H54 (cell line): ENCODE data around the gene ABCC3.

Source experiments
- DNase-seq: peaks from one replicate; pipeline ENCODE4 v3.0.0; 2011; ENCODE audit warnings: low spot score, mixed read lengths; ENCODE audit not compliant: insufficient read length
- FAIRE-seq: peaks from 3 replicates; lab custom pipeline; 2011; peaks lifted over from hg19 to GRCh38; lab: Jason Lieb, UNC
- POLR2A ChIP-seq: IDR thresholded peaks from 2 replicates; pipeline ENCODE4 v1.6.1; 2011; ENCODE audit warnings: low read depth, mild to moderate bottlenecking, low read length

The ABCC3 gene

DNA sequence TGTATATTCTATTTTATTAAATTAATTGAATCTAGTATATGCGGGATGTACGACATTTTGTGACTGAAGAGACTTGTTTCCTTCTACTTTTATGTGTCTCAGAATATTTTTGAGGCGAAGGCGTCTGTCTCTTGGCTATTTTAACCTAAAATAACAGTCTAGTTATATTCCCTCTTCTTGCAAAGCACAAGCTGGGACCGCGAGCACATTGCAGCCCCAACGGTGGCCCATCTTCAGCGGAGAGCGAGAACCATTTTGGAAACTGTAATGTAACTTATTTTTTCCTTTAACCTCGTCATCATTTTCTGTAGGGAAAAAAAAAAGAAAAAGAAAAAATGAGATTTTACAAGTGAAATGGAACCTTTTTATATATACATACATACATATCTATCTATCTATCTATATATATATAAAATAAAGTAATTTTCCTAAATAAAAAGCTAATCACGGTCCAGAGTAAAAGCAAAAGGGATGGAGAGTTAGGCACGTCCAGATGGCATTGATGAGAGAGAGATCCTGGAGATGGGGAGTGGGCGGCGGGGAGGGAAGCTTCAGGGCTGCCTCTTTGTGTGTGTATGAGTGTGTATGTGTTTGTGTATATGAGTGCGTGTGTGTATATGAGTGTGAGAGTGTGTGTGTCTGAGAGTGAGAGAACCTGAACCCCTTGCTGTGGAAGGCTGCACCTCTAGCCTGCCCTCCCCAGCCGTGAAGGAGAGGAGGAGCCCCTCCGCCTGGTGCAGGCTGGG lies 7.5 kb upstream of the ABCC3 start:
- no peak for DNase-seq
- FAIRE-seq: no peak
- no peak for TF ChIP-seq POLR2A

DNA sequence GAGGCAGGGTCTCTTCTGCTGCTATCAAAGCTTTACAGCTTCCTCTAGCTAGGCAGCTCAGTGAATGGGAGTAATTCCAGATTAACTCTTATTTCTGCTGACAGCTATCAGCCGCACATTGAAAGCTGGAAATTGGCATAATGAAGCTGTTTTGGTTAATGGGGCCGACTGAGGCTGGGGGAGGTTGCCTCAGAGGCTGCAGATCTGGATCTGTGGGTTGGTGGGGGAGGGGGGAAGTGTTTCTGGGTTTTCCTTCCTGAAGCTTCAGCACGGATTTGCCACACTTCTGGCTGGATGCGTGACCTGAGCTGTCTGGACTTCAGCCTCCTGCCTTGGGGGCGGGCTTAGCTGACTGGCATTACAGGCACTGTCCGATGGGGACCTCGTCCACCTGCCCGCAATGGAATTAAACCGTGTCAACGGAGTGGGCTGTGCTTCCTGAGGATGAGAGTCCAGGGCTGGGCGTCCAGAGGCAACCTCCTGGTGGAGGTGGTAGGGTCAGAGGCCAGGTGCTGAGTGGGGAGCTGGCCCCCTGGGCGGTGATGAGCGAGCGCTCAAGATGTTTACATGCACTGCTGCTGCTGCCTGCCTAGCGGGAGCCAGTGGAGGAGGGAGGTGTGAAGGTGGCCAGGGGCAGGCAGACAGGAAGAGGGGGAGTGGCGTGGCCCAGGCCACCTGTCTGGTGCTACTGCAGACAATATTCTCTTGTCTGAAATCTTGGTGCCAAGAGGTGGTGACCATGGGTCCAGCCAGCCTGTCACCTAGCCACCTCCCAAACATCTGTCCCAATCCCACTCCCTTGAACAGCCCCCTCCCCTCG lies 6.7 kb upstream of the ABCC3 start:
- TF ChIP-seq POLR2A: no peak
- no peak for DNase-seq
- no peak for FAIRE-seq

DNA sequence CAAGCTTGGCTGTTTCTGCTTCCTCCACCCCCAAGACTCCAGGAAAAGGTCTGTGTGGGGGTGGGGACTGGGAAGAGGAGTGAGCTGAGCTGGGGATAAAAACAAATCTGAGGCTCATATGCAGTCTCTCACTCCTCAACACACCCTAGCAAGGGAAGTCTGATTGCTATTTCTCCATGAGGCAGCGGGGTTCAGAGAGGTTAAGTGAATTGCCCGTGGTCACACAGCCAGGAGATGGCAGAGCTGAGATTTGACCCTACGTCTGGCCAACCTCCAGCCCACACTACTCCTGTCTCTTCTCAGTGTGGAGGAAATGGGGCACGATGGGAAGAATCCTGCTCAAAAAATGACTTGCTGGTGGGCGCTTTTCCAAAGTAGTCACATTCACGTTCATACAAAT lies 4.8 kb upstream of the ABCC3 start:
- DNase-seq (no peak), FAIRE-seq (no peak)
- no peak for TF ChIP-seq POLR2A

DNA sequence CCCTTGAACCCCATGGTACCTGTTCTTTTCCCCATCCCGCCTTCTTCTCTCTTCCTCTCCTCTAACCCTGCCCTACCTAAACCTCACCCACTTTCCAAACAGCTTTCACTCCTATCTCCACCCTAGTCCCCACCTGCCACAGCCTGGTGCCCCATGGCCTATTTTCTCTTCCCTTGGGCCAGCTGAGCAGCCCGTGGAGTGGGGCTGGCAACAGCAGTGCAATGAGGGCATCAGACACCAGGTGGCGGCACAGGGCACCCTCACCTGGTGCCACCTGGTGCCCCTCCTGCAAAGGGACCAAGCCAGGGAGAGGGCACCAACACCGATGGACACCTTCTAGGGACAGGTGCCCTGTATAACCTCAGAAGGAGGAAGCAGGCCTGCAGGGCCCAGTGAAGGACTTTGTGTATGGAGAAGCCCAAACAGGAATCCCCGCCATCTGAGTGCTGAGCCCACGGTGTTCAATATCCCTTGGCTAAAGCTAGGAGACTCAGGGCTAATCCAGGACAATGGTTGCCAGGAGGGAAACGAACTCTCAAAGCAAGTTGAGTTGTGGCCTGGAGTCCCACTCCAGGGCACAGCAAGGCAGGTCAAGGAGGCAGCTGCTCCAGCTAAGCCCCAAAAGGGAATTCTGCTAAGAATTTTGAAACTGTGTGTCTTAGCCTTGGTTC lies 4.0 kb upstream of the ABCC3 start:
- DNase-seq (peak; percentile 81), FAIRE-seq (no peak)
- TF ChIP-seq POLR2A: no peak

DNA sequence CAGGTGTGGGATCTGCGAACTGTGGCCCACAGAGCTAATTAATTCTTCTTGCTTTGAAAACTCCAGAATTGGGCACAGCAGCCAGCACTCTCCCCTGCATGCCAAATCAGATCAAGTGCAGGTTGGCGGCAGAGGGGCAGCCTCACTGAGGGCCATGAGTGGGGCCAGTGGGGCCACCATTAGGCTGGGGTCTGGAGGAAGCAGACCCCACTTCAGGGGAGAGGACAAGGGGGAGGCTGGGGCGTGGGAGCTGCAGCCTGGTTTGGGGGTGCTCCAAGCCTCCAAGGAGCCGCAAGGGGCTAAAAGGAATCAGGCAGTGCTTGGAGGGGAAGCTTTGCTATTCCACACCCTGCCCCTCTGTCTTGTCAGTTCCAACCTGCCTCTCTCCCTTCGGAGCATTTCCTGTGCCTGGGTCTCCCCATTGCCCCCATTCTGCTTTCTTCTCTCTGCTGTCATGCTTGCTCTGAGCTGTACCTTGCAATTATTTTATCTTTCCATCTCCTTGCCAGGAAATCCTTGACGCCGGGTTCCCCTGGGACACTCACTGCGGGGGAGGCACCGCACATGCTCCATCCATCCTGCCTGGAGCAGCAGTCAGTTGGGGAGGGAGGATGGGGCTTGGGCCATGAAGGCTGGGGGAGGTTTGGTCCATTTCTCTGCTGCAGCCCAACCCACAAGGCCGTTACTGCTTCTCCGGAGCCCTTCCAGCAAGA lies 3.3 kb upstream of the ABCC3 start:
- no peak for FAIRE-seq
- no peak for TF ChIP-seq POLR2A
- DNase-seq: no peak

DNA sequence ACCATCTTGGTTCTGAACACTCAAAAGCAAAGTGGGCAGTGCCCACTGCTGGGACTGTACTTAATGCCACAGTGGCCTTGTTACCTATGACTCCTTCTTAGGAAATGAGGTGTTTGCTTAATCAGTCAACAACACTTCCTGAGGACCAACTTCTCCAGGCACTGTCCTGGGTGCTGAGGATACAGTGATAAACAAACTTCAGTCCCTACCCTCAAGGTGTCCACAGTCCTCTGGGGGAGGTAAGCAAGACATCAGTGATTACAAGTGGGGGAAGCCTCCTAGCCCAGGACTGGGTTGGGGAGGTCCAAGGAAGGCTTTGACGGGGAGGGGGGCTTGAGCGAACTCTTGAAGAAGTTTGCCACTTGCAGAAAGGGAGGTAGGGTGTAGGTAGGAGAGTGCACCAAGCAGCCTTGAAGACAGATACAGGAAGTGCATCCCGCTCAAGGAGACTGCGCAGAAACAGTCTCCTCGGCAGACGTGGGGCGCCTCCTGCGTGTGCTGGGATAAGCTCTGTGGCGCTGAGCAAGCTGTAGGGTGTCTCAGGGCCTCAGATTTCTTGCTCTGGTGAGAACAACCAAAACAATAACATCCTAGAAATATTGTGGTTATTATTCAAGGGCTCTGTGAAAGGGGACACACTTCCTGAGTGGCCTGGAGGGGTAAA lies 2.6 kb upstream of the ABCC3 start:
- no peak for TF ChIP-seq POLR2A
- FAIRE-seq: no peak
- DNase-seq: peak; percentile 63

DNA sequence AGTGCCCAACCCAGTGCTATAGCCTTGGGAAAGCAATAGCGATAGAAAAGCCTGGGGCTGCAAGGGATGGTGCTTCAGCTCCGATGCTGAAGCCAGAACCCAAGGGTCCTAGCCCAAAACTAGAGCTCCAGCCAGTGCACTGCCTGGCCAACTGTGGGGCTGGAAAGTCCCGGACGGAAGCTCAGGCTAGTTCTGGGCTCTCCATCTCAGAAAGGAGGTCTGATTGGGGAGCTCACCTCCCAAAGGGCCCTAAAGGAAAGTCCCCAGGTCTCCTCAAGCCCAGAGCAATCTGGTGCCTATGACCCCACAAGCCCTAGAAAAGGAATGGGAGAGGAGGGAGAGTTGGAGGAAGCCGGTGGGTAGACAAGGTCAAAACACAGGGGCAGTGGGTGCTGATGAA lies 2.0 kb upstream of the ABCC3 start:
- FAIRE-seq: no peak
- no peak for DNase-seq
- TF ChIP-seq POLR2A: no peak

DNA sequence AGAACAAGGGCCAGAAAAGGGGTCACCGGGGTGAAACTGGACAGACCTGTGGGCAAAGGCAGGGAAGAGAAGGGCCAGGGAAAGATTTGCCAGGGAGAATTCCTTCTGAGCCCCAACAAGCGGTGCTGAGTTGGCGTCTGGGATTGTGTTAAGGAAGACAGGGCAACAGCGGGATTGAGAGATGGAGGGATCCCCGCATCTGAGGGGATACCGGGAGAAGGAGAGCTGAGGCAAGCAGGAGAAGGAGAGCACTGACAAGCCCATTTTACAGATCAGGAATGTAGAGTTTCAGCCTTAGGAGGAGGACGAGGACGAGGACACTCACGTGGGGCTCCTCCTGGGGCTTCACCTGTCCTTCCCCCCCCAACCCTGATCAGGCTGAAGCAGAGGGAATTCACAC lies 998 bp upstream of the ABCC3 start:
- DNase-seq (no peak), FAIRE-seq (no peak)
- no peak for TF ChIP-seq POLR2A

DNA sequence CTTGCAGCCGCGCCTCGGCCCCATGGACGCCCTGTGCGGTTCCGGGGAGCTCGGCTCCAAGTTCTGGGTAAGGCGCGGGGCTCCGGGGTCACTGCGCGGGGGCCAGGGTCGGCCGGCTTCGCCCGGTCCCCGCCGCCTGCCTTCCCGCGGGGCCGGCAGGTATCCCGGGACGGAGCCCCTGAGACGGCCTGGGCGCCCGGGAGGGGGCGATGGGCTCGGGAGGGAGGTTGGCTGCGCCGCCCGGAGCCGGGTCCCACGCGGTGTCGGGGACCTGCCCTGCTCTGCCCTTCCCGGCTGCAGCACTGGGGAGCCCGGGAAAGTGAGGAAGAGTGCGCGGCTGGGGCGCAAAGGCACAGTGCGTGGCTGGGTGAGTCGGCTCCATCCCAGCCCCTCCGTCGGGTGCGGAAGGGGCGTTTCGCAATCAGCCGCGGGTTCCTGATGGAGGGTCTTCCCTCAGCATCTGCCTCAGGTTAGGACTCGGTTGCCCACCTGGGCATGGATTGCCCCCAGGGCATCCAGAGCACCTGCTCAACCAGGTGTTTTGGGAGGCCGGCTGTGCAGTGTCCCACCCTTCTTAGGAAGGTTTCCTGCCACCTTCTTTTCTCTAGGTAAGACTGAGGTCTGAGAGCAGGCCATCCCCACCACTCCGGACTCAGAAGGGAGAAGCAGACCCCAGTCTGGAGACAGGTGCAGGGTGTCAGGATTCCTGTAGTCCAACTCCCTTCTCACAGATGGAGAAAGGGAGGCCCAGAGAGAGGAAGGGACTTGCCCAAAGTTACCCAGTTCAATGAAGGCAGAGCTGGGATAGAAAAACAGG lies 442 bp downstream of the ABCC3 start:
- no peak for DNase-seq

DNA sequence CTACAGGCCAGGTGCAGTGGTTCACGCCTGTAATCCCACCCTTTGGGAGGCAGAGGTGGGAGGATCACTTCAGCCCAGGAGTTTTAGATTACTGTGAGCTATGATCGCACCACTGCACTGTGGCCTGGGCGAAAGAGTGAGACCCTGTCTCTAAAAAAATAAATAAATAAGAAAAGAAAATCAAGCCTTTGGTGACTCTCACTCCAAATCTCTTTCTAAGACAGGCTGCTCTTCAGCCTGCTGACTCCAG lies 976 bp downstream of the ABCC3 start:
- no peak for FAIRE-seq
- no peak for TF ChIP-seq POLR2A
- DNase-seq: no peak

More for the DNA sequence above, 442 bp downstream of the ABCC3 start:
- TF ChIP-seq POLR2A: 0 out of 2 replicates have a peak, but pooled peaks have one; percentile 37
- no peak for FAIRE-seq

DNA sequence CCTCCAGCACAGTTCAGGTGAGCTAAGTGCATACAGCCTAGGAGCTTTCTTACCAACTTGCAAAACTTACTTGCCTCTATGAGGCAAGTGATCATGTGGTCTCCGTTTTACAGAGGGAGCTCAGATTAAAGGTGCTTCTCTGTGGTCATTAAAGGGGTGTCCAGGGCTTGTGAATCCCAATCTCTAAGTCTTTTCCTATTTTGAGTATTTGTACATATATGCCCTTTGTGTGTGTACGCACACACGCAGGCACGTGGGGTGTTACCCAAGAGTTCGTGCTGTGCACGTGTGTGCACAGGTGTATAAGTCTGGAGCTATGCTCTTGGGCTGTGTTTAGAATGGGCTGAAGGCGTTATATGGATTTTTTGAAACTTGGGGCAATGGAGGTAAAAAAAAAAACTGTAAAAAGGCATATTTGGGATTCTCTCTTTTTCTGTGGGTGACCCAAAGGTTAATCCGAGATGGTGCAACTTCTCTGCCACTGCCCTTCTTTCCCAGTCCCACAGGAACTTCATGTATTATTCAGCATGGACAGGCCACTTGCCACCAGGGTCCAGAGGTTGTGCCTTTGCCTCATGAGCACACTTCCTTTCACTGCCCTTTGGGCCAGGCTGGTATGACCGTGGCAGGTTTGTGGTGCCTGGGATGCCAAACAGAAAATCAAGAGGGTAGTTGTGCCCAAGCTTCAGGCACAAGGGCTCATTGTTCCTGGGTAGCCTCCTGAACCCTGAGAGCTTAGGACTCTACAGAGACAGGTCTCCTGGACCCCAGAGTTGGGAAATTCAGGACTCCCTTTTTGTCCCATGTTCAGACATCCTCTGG lies 1.5 kb downstream of the ABCC3 start:
- no peak for DNase-seq
- TF ChIP-seq POLR2A: no peak
- no peak for FAIRE-seq

DNA sequence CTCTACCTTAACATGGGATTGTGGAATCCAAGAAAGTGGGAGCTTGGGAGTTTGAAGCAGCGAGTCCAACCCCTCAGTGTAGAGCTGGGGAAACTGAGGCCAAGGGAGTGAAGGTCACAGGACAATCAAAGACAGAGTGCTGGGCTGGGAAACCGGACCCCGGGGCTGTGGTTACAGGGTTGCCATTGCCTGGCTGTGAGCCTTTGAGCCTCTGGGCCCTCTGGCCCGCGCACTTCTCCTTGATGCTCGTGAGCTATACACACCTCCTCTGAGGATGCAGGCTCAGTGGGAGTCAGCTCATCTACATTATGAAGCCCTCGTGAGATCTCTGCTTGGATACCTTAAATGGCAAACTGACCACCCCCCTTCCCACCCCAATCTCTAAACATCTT lies 2.1 kb downstream of the ABCC3 start:
- TF ChIP-seq POLR2A: no peak
- FAIRE-seq (no peak), DNase-seq (no peak)
